Hematopoietic multipotent progenitor cell treated with erythropoietin and hydrocortisone succinate and interleukin-3 and kit ligand, for 15 days (in vitro differentiated cells): Measurements from ENCODE around the gene MIEF1.
"Not testable (repeated sequence)": the region's sequence is repeated elsewhere in the genome, so short reads cannot be mapped to it uniquely, and the experiment has no call there.

Experiments
- DNase-seq: peaks from one replicate; pipeline ENCODE4 v3.0.0-alpha.2; 2015; ENCODE audit warnings: low spot score

The MIEF1 gene

GRCh38 chr22:39489094-39490068 lies 12.7 kb upstream of the MIEF1 start:
- DNase-seq = no peak

- peak; percentile 86 for DNase-seq
Measured at GRCh38 chr22:39490135-39490798, 11.8 kb upstream of the MIEF1 start.

GRCh38 chr22:39490966-39491680 lies 11.0 kb upstream of the MIEF1 start:
- DNase-seq = no peak

- DNase-seq = no peak
Measured at GRCh38 chr22:39491696-39492095, 10.4 kb upstream of the MIEF1 start.

GRCh38 chr22:39492186-39492585 lies 9.9 kb upstream of the MIEF1 start:
- DNase-seq = no peak

- no peak for DNase-seq
Measured at GRCh38 chr22:39493759-39494158, 8.3 kb upstream of the MIEF1 start.

GRCh38 chr22:39494471-39495120 lies 7.5 kb upstream of the MIEF1 start:
- no peak for DNase-seq

GRCh38 chr22:39496131-39496838 lies 5.8 kb upstream of the MIEF1 start:
- peak; percentile 72 for DNase-seq

GRCh38 chr22:39497429-39497828 lies 4.7 kb upstream of the MIEF1 start:
- DNase-seq = no peak

- DNase-seq = no peak
Measured at GRCh38 chr22:39498368-39498767, 3.7 kb upstream of the MIEF1 start.

GRCh38 chr22:39498802-39499201 lies 3.3 kb upstream of the MIEF1 start:
- no peak for DNase-seq

- no peak for DNase-seq
Measured at GRCh38 chr22:39500101-39500500, 2.0 kb upstream of the MIEF1 start.

GRCh38 chr22:39501644-39502108 lies 414 bp upstream of the MIEF1 start:
- DNase-seq = no peak

- DNase-seq = no peak
Measured at GRCh38 chr22:39502789-39503409, 809 bp downstream of the MIEF1 start.

GRCh38 chr22:39503630-39504029 lies 1.5 kb downstream of the MIEF1 start:
- DNase-seq = no peak

GRCh38 chr22:39504071-39504470 lies 2.0 kb downstream of the MIEF1 start:
- DNase-seq = no peak

GRCh38 chr22:39507021-39507420 lies 4.9 kb downstream of the MIEF1 start:
- not testable (repeated sequence) for DNase-seq

GRCh38 chr22:39508393-39508792 lies 6.3 kb downstream of the MIEF1 start:
- no peak for DNase-seq

- no peak for DNase-seq
Measured at GRCh38 chr22:39510529-39511149, 8.5 kb downstream of the MIEF1 start.

GRCh38 chr22:39511226-39511625 lies 9.1 kb downstream of the MIEF1 start:
- DNase-seq = no peak
